T-helper 2 cell treated with Interferon-gamma antibody and Interleukin-4, amounts not matched to agents 5 μg/mL and 100 μg/mL, for 36 hours (primary cell): Measurements from ENCODE around the gene MALSU1.

Experiments
- DNase-seq: peaks from one replicate; pipeline ENCODE4 v3.0.0; 2021; ENCODE audit warnings: low spot score
- H3K27ac Mint-ChIP-seq: one replicate; pipeline ENCODE4 v1.8.0; 2021; ENCODE audit warnings: mild to moderate bottlenecking, mixed read lengths
- H3K27me3 Mint-ChIP-seq: one replicate; pipeline ENCODE4 v1.8.0; 2021; ENCODE audit warnings: low read depth, mixed read lengths
- H3K36me3 Mint-ChIP-seq: one replicate; pipeline ENCODE4 v1.8.0; 2021; ENCODE audit warnings: low read depth, mixed read lengths
- H3K4me1 Mint-ChIP-seq: one replicate; pipeline ENCODE4 v1.8.0; 2021; ENCODE audit warnings: low read depth, mixed read lengths
- H3K4me3 Mint-ChIP-seq: one replicate; pipeline ENCODE4 v1.8.0; 2022; ENCODE audit warnings: mild to moderate bottlenecking, moderate library complexity, mixed read lengths
- H3K9me3 Mint-ChIP-seq: one replicate; pipeline ENCODE4 v1.8.0; 2021; ENCODE audit warnings: mixed read lengths

The MALSU1 gene

GRCh38 chr7:23336086-23336485 lies 36.9 kb downstream of the MALSU1 start:
- Mint-ChIP-seq H3K4me1 (no peaks in the 10 kb centered on the region), H3K27me3 (no peaks in the 10 kb centered on the region), H3K9me3 (no peaks in the 10 kb centered on the region), H3K27ac (no peak overlapping the region), H3K36me3 (peaks cover 29% of the 10 kb centered on the region), H3K4me3 (no peak overlapping the region)
- no peak for DNase-seq

- no peaks in the 10 kb centered on the region for H3K9me3 Mint-ChIP-seq
- H3K4me1 Mint-ChIP-seq, result no peaks in the 10 kb centered on the region
- H3K4me3 Mint-ChIP-seq, result no peak overlapping the region
- H3K27me3 Mint-ChIP-seq, result no peaks in the 10 kb centered on the region
- no peak for DNase-seq
- H3K36me3 Mint-ChIP-seq, result peaks cover 30% of the 10 kb centered on the region
- H3K27ac Mint-ChIP-seq, result no peak overlapping the region
Observed at GRCh38 chr7:23336799-23337283, 37.7 kb downstream of the MALSU1 start.

GRCh38 chr7:23337374-23337773 lies 38.2 kb downstream of the MALSU1 start:
- no peaks in the 10 kb centered on the region for H3K9me3 Mint-ChIP-seq
- H3K36me3 Mint-ChIP-seq, result peaks cover 30% of the 10 kb centered on the region
- no peaks in the 10 kb centered on the region for H3K27me3 Mint-ChIP-seq
- no peak overlapping the region for H3K4me3 Mint-ChIP-seq
- no peak overlapping the region for H3K27ac Mint-ChIP-seq
- H3K4me1 Mint-ChIP-seq, result no peaks in the 10 kb centered on the region
- DNase-seq, result no peak

- Mint-ChIP-seq H3K27me3 (no peaks in the 10 kb centered on the region), H3K27ac (no peak overlapping the region), H3K4me3 (no peak overlapping the region), H3K36me3 (peaks cover 31% of the 10 kb centered on the region), H3K4me1 (no peaks in the 10 kb centered on the region), H3K9me3 (no peaks in the 10 kb centered on the region)
- no peak for DNase-seq
Observed at GRCh38 chr7:23338439-23338838, 39.3 kb downstream of the MALSU1 start.

- Mint-ChIP-seq H3K4me3 (no peak overlapping the region), H3K27me3 (no peaks in the 10 kb centered on the region), H3K27ac (no peak overlapping the region), H3K36me3 (peaks cover 35% of the 10 kb centered on the region), H3K9me3 (no peaks in the 10 kb centered on the region), H3K4me1 (peaks cover 3% of the 10 kb centered on the region)
- DNase-seq, result no peak
Observed at GRCh38 chr7:23338863-23339262, 39.7 kb downstream of the MALSU1 start.

- H3K9me3 Mint-ChIP-seq, result no peaks in the 10 kb centered on the region
- no peaks in the 10 kb centered on the region for H3K27me3 Mint-ChIP-seq
- DNase-seq, result no peak
- peaks cover 13% of the 10 kb centered on the region for H3K4me1 Mint-ChIP-seq
- peaks cover 37% of the 10 kb centered on the region for H3K36me3 Mint-ChIP-seq
- H3K27ac Mint-ChIP-seq, result no peak overlapping the region
- no peak overlapping the region for H3K4me3 Mint-ChIP-seq
Observed at GRCh38 chr7:23341846-23342598, 42.9 kb downstream of the MALSU1 start.

GRCh38 chr7:23343102-23343501 lies 44.0 kb downstream of the MALSU1 start:
- Mint-ChIP-seq H3K36me3 (peaks cover 35% of the 10 kb centered on the region), H3K9me3 (no peaks in the 10 kb centered on the region)

GRCh38 chr7:23343806-23344475 lies 44.8 kb downstream of the MALSU1 start:
- Mint-ChIP-seq H3K4me3 (no peak overlapping the region), H3K27ac (no peak overlapping the region), H3K9me3 (no peaks in the 10 kb centered on the region), H3K27me3 (no peaks in the 10 kb centered on the region), H3K4me1 (peaks cover 25% of the 10 kb centered on the region), H3K36me3 (peaks cover 33% of the 10 kb centered on the region)
- no peak for DNase-seq

More at GRCh38 chr7:23343102-23343501, 44.0 kb downstream of the MALSU1 start:
- no peak overlapping the region for H3K4me3 Mint-ChIP-seq
- no peak for DNase-seq
- H3K27ac Mint-ChIP-seq, result no peak overlapping the region
- peaks cover 24% of the 10 kb centered on the region for H3K4me1 Mint-ChIP-seq
- H3K27me3 Mint-ChIP-seq, result no peaks in the 10 kb centered on the region

GRCh38 chr7:23345601-23346000 lies 46.5 kb downstream of the MALSU1 start:
- no peaks in the 10 kb centered on the region for H3K27me3 Mint-ChIP-seq
- H3K36me3 Mint-ChIP-seq, result peaks cover 33% of the 10 kb centered on the region
- peak overlapping the region; percentile 71 for H3K27ac Mint-ChIP-seq
- H3K4me3 Mint-ChIP-seq, result peak overlapping the region; percentile 78
- H3K9me3 Mint-ChIP-seq, result no peaks in the 10 kb centered on the region
- H3K4me1 Mint-ChIP-seq, result peaks cover 28% of the 10 kb centered on the region
- DNase-seq, result no peak

- no peaks in the 10 kb centered on the region for H3K27me3 Mint-ChIP-seq
- peak overlapping the region; percentile 71 for H3K27ac Mint-ChIP-seq
- peak overlapping the region; percentile 78 for H3K4me3 Mint-ChIP-seq
- peaks cover 28% of the 10 kb centered on the region for H3K4me1 Mint-ChIP-seq
- H3K36me3 Mint-ChIP-seq, result peaks cover 32% of the 10 kb centered on the region
- no peak for DNase-seq
- no peaks in the 10 kb centered on the region for H3K9me3 Mint-ChIP-seq
Observed at GRCh38 chr7:23346316-23346715, 47.2 kb downstream of the MALSU1 start.

GRCh38 chr7:23347033-23347681 lies 48.0 kb downstream of the MALSU1 start:
- peaks cover 28% of the 10 kb centered on the region for H3K4me1 Mint-ChIP-seq
- H3K27me3 Mint-ChIP-seq, result no peaks in the 10 kb centered on the region
- no peak for DNase-seq
- peak overlapping the region; percentile 77 for H3K27ac Mint-ChIP-seq
- peaks cover 28% of the 10 kb centered on the region for H3K36me3 Mint-ChIP-seq
- peak overlapping the region; percentile 70 for H3K4me3 Mint-ChIP-seq
- no peaks in the 10 kb centered on the region for H3K9me3 Mint-ChIP-seq

GRCh38 chr7:23347682-23348180 lies 48.6 kb downstream of the MALSU1 start:
- peak; percentile 22 for DNase-seq
- Mint-ChIP-seq H3K9me3 (no peaks in the 10 kb centered on the region), H3K27me3 (no peaks in the 10 kb centered on the region), H3K4me3 (peak overlapping the region; percentile 70), H3K4me1 (peaks cover 28% of the 10 kb centered on the region), H3K27ac (peak overlapping the region; percentile 77), H3K36me3 (peaks cover 25% of the 10 kb centered on the region)

GRCh38 chr7:23349484-23350157 lies 50.5 kb downstream of the MALSU1 start:
- Mint-ChIP-seq H3K4me3 (no peak overlapping the region), H3K27ac (no peak overlapping the region), H3K9me3 (no peaks in the 10 kb centered on the region), H3K36me3 (peaks cover 20% of the 10 kb centered on the region), H3K27me3 (no peaks in the 10 kb centered on the region), H3K4me1 (peaks cover 36% of the 10 kb centered on the region)
- no peak for DNase-seq
